ENCODE results near the gene GPR39.
"Not testable (repeated sequence)": the region's sequence is repeated elsewhere in the genome, so short reads cannot be mapped to it uniquely, and the experiment has no call there.

The GPR39 gene

GRCh38 chr2:132390076-132390475 is 26.5 kb upstream of the GPR39 start:
- peaks cover 62% of the 10 kb centered on the region for H3K27me3 Mint-ChIP-seq (ENCODE audit: low read depth, poor library complexity)
- no peak for DNase-seq
- no peak overlapping the region for H3K4me3 Mint-ChIP-seq
- no peaks in the 10 kb centered on the region for H3K36me3 Mint-ChIP-seq (ENCODE audit: low read depth)
- peaks cover 14% of the 10 kb centered on the region for H3K4me1 Mint-ChIP-seq
- peaks cover 23% of the 10 kb centered on the region for H3K9me3 Mint-ChIP-seq
- TF ChIP-seq CTCF (IDR thresholded peaks at IDR 0.05) = no peak
- no peak overlapping the region for H3K27ac Mint-ChIP-seq

- DNase-seq = no peak
- TF ChIP-seq CTCF (IDR thresholded peaks at IDR 0.05) = no peak
Observed at GRCh38 chr2:132391378-132391777, 25.2 kb upstream of the GPR39 start.

GRCh38 chr2:132392221-132392620 is 24.4 kb upstream of the GPR39 start:
- H3K4me1 Mint-ChIP-seq = peaks cover 14% of the 10 kb centered on the region
- no peak for TF ChIP-seq CTCF (IDR thresholded peaks at IDR 0.05)
- no peaks in the 10 kb centered on the region for H3K36me3 Mint-ChIP-seq (ENCODE audit: low read depth)

More at GRCh38 chr2:132391378-132391777, 25.2 kb upstream of the GPR39 start:
- Mint-ChIP-seq H3K9me3 (peaks cover 23% of the 10 kb centered on the region), H3K27me3 (ENCODE audit: low read depth, poor library complexity) (peaks cover 63% of the 10 kb centered on the region), H3K36me3 (ENCODE audit: low read depth) (no peaks in the 10 kb centered on the region), H3K4me3 (no peak overlapping the region), H3K27ac (no peak overlapping the region), H3K4me1 (peaks cover 14% of the 10 kb centered on the region)

GRCh38 chr2:132392879-132393278 is 23.7 kb upstream of the GPR39 start:
- no peak overlapping the region for H3K4me3 Mint-ChIP-seq
- peaks cover 63% of the 10 kb centered on the region for H3K27me3 Mint-ChIP-seq (ENCODE audit: low read depth, poor library complexity)
- peaks cover 14% of the 10 kb centered on the region for H3K4me1 Mint-ChIP-seq
- no peak overlapping the region for H3K27ac Mint-ChIP-seq
- DNase-seq = no peak
- TF ChIP-seq CTCF (IDR thresholded peaks at IDR 0.05) = no peak
- H3K9me3 Mint-ChIP-seq = peaks cover 20% of the 10 kb centered on the region
- no peaks in the 10 kb centered on the region for H3K36me3 Mint-ChIP-seq (ENCODE audit: low read depth)

More at GRCh38 chr2:132392221-132392620, 24.4 kb upstream of the GPR39 start:
- Mint-ChIP-seq H3K27me3 (ENCODE audit: low read depth, poor library complexity) (peaks cover 65% of the 10 kb centered on the region), H3K9me3 (peaks cover 23% of the 10 kb centered on the region), H3K4me3 (no peak overlapping the region), H3K27ac (no peak overlapping the region)
- peak; percentile 4 for DNase-seq

- DNase-seq; H3K36me3 Mint-ChIP-seq (ENCODE audit: low read depth); H3K27ac Mint-ChIP-seq; H3K9me3 Mint-ChIP-seq; H3K4me1 Mint-ChIP-seq; H3K4me3 Mint-ChIP-seq: not testable (repeated sequence)
- H3K27me3 Mint-ChIP-seq (ENCODE audit: low read depth, poor library complexity) = peaks cover 36% of the 10 kb centered on the region
Observed at GRCh38 chr2:132397042-132397441, 19.6 kb upstream of the GPR39 start.

- H3K36me3 Mint-ChIP-seq (ENCODE audit: low read depth) = no peaks in the 10 kb centered on the region
- H3K9me3 Mint-ChIP-seq = no peaks in the 10 kb centered on the region
- no peak for DNase-seq
- no peak overlapping the region for H3K4me3 Mint-ChIP-seq
- no peaks in the 10 kb centered on the region for H3K4me1 Mint-ChIP-seq
- no peak for TF ChIP-seq CTCF (IDR thresholded peaks at IDR 0.05)
- peaks cover 19% of the 10 kb centered on the region for H3K27me3 Mint-ChIP-seq (ENCODE audit: low read depth, poor library complexity)
- H3K27ac Mint-ChIP-seq = no peak overlapping the region
Observed at GRCh38 chr2:132400169-132400900, 16.3 kb upstream of the GPR39 start.
